GM19452 (cell line): ENCODE results near the gene IL17C.
A peak's percentile ranks its signal among the peaks of the same experiment; 100 is the strongest.

ENCODE experiments used
- ATAC-seq: cut with Tn5 transposase; IDR thresholded peaks from one replicate; pipeline ENCODE4 v1.9.1; 2021; ENCODE audit not compliant: unreplicated experiment

Gene IL17C

DNA sequence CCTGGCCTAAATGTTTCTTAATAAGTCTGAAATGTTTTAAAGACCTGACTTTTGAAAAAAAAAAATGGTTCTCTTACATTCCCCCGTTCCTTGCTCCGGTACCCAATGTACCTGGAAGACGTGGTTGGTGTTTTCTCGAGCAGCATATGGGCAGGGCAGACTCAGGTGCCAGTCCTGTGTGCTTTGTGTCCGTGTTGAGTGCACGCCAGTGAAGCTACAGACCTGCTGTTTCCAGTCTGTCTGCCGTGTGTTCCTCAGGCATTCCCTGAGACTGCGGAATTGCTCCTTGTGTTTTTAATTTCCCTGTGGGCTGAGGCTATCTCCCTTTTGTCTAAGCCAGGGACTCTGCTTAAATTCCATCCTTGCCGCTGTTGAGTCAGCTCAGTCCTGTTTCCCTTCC lies 11.7 kb upstream of the IL17C start:
- no peak for ATAC-seq

- no peak for ATAC-seq
Measured at GRCh38 chr16:88627531-88628411, 10.6 kb upstream of the IL17C start.

GRCh38 chr16:88628512-88628974 lies 9.8 kb upstream of the IL17C start:
- ATAC-seq, result no peak

DNA sequence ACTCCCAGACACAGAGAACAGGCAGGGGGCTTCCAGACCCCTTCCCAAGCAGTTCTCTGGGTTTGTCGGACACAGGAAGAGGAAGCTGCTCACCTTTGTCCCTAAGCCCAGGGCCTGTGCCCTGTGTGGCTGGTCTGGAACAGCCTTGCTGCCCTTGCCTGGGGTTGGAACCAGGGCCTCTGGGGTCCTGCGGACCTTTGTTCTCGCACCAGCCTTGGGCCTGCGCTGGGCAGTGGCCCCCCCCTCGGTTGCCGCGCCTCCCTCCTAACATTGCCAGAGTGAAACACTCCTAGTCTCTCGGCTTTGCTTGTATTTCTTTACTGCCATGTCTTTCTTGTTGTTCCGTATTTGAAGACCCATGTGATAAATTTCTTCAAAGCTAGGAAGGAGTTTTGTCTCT lies 8.5 kb upstream of the IL17C start:
- no peak for ATAC-seq

GRCh38 chr16:88630433-88630832 lies 7.9 kb upstream of the IL17C start:
- no peak for ATAC-seq

GRCh38 chr16:88630941-88631340 lies 7.4 kb upstream of the IL17C start:
- ATAC-seq, result no peak

- ATAC-seq, result no peak
Measured at GRCh38 chr16:88631384-88631783, 7.0 kb upstream of the IL17C start.

- ATAC-seq, result no peak
Measured at GRCh38 chr16:88631920-88632586, 6.3 kb upstream of the IL17C start.

DNA sequence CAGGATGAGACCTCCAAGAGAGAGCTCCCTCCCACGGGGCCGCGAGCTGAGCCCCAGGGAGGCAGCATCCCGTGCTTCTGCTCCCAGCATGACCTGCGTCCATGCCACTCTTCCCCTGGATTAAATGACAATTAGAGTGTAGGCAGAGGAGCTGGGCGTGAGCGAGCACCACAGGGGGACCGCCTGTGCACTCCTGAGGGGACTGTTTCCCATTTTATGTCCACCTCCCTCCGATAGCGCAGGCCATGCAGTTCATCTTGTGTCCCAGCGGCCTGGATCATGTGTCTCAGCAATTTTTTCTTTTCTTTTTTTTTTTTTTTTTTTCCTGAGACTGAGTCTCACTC lies 5.8 kb upstream of the IL17C start:
- ATAC-seq, result no peak

DNA sequence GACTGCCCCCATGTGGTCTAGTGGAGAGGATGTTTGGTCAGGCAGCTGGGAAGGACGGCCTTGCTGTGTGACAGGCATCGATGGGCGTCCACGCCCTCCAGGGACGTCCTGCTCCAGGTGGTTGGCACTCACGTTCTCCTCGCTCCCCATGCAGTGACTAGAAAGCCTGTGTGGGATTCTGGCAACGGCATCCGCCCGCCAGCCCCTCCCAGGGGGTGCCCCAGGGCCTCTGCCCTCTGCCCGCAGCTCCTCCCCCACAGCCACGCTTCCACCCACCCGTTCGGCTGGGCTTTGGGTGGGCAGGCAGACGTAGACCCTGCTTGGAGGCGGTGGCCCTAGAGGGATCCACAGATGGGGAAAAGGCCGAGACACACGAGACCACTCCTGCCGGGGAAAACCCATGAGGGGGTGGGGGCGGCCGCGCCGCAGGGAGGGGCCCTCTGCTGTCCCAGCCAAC lies 4.7 kb upstream of the IL17C start:
- peak; percentile 31 for ATAC-seq

DNA sequence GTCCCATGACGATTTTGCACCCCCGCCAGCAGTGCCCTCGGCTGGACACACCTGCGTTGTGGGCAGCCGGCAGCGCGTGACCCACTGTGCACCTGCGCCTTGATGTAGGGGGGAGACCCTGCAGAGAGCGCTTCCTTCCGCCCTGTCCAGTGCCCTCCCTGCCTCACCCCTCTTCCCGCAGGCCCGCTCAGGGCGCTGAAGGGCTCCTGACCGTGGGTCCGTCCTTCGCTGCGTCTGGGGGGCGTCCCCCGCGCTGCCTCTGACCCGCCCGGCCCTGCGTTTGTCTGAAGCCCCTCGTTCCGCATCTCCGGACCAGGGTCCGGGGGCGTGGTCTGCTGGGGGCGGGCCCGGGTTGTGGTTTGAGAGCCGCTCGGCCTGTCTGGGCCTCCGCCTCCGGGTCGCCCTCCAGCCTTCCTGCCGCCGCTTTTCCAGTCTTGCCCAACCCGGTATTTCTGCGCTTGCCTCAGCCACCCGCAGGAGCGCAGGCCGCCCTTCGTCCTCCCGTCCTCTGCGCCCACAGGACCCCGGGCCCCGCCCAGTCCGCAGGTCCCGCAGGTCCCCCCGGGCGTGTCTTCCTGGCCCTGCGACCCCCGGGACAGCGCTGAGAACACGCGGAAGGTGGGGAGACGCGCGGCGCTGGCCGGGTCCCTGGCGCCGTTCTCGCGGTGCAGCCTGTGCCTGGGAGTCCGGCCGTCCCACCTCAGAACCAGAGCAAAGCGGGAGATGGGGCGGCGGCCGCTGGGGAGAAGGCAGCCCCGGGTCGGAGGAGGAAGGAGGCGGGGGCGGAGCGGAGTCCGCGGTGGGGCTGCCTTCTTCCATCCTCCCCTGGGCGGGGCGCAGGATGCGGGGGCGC lies 4.0 kb upstream of the IL17C start:
- ATAC-seq, result peak; percentile 56

GRCh38 chr16:88634994-88635670 lies 3.2 kb upstream of the IL17C start:
- ATAC-seq, result no peak

GRCh38 chr16:88635671-88636319 lies 2.6 kb upstream of the IL17C start:
- ATAC-seq, result no peak

DNA sequence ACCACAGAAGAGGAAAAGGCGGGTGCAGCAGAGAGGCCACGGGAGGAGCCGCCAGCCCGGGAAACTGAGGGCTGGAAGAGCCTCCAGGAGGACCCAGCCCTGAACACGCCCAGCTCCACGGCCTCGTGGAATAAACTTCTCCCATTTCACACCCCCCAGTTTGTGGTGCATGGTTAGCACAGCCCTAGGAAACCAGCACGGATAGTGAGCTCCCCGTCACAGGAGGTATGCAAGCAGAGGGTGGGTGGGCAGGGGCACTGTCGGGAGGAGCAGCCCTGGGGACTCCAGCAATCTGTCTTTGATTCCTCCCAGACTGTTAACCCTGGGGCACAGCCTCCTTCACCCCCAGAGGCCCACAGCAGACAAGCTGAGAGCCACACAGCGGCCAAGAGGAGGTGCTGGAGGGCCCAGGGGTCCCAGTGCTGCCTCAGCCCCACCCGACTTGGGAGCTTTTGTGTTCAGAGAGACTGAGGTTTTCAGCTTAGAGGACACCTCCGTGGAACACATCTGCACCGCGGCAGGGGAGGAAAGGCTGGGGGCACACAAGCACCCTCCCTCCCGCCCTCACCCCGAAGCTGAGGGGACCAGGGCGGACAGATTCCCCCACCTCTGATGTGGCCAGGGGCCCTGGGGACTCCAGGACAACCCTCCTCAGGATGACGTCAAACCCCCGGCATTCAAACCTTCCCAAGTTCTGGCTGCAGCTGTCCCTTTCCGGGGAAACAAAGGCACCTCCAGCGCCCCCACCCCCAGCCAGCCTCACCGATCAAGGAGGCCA lies 1.7 kb upstream of the IL17C start:
- no peak for ATAC-seq

DNA sequence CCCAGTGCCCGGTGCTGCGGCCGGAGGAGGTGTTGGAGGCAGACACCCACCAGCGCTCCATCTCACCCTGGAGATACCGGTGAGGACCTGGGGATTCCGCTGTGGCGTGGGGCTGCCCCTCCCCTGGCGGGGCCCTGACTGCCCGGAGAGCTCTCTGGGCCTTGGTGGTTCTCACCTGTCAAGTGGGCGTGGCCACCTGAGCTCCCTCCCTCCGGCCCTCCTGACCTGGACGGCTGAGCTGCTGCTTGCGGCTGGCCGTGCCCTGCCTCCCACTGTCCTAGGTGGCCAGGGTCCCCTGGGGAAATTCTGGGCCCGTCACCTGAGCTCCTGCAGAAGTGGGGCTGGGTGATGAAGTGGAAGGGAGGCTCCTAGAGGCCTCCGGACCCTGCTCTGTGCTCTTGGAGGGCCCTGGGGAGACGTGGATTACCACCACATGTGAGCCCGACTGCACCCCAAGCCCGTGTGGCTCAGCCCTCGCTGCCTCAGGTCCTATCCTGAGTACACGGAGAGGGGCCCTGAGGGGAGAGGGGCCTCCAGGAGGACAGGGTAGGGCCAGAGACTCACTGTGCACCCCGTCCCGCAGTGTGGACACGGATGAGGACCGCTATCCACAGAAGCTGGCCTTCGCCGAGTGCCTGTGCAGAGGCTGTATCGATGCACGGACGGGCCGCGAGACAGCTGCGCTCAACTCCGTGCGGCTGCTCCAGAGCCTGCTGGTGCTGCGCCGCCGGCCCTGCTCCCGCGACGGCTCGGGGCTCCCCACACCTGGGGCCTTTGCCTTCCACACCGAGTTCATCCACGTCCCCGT lies 1.1 kb downstream of the IL17C start:
- ATAC-seq, result no peak

GRCh38 chr16:88640039-88640495 lies 1.7 kb downstream of the IL17C start:
- ATAC-seq, result no peak

GRCh38 chr16:88640498-88641247 lies 2.3 kb downstream of the IL17C start:
- no peak for ATAC-seq
